DND-41 (cell line): Measurements from ENCODE around the gene MAP4.

Experiments used
- ATAC-seq: fragments of 200-7000 bp; cut with Tn5 transposase; 3 replicates; pipeline ENCODE4 v1.9.1; 2021; ENCODE audit warnings: low read depth; ENCODE audit not compliant: insufficient read depth
- DNase-seq: peaks from one replicate; pipeline ENCODE4 v3.0.0-alpha.2; 2020
- H2AFZ ChIP-seq: 2 replicates; pipeline ENCODE4 v1.6.0; 2012; ENCODE audit warnings: low read depth, low read length
- H3K27ac ChIP-seq: 2 replicates; pipeline ENCODE4 v1.5.1; 2012; ENCODE audit warnings: low read length, inconsistent platforms
- H3K27me3 ChIP-seq: fragments of 200-600 bp; sonication (generic); 2 replicates; pipeline ENCODE4 v1.6.0; 2012; ENCODE audit warnings: low read length, mild to moderate bottlenecking, inconsistent platforms; ENCODE audit not compliant: insufficient read depth, poor library complexity
- H3K36me3 ChIP-seq: 2 replicates; pipeline ENCODE4 v1.5.1; 2012; ENCODE audit warnings: low read length, inconsistent platforms; ENCODE audit not compliant: insufficient read depth
- H3K4me1 ChIP-seq: 2 replicates; pipeline ENCODE4 v1.5.1; 2012; ENCODE audit warnings: mild to moderate bottlenecking, low read length; ENCODE audit not compliant: insufficient read depth
- H3K4me2 ChIP-seq: 2 replicates; pipeline ENCODE4 v1.6.0; 2012; ENCODE audit warnings: mild to moderate bottlenecking, moderate library complexity, low read length, inconsistent platforms; ENCODE audit not compliant: insufficient read depth
- H3K4me3 ChIP-seq, 2 experiments: fragments of 200-600 bp in 1 of 2; shearing (Covaris generic) in 1 of 2; 2 replicates each; pipeline ENCODE4 v1.5.1; 2012 to 2016; ENCODE audit warnings: inconsistent platforms in 2 of 2, low read length in 2 of 2, mild to moderate bottlenecking in 2 of 2, low read depth in 1 of 2, moderate library complexity in 1 of 2
- H3K79me2 ChIP-seq: 2 replicates; pipeline ENCODE4 v1.6.0; 2012; ENCODE audit warnings: low read length, inconsistent platforms; ENCODE audit not compliant: insufficient read depth
- H3K9ac ChIP-seq: 2 replicates; pipeline ENCODE4 v1.6.0; 2012; ENCODE audit warnings: low read depth, mild to moderate bottlenecking, inconsistent platforms, low read length, moderate library complexity
- H3K9me3 ChIP-seq: 2 replicates; pipeline ENCODE4 v1.5.1; 2012; ENCODE audit warnings: low read length, moderate library complexity, mild to moderate bottlenecking, inconsistent platforms; ENCODE audit not compliant: insufficient read depth, severe bottlenecking
- H4K20me1 ChIP-seq: 2 replicates; pipeline ENCODE4 v1.6.0; 2012; ENCODE audit warnings: low read length; ENCODE audit not compliant: insufficient read depth
- CTCF ChIP-seq: IDR thresholded peaks from 2 replicates; pipeline ENCODE4 v1.5.1; 2012; ENCODE audit warnings: borderline replicate concordance, low read length, moderate library complexity, mild to moderate bottlenecking; ENCODE audit not compliant: poor library complexity, severe bottlenecking; ENCODE audit errors: extremely low read depth
- EZH2 ChIP-seq: IDR thresholded peaks from 3 replicates; pipeline ENCODE4 v1.6.1; 2012; ENCODE audit warnings: borderline replicate concordance, low read depth, mild to moderate bottlenecking, moderate library complexity, low read length, inconsistent platforms; ENCODE audit not compliant: severe bottlenecking

MAP4 gene

GRCh38 chr3:47891613-47892005 is 124.6 kb downstream of the MAP4 start:
- no peak overlapping the region for H3K27ac ChIP-seq
- no peaks in the 10 kb centered on the region for H3K27me3 ChIP-seq
- no peak overlapping the region for H2AFZ ChIP-seq
- H3K4me1 ChIP-seq = no peaks in the 10 kb centered on the region
- no peak for DNase-seq
- H3K9me3 ChIP-seq = no peaks in the 10 kb centered on the region
- no peak overlapping the region for H3K9ac ChIP-seq
- H3K4me3 ChIP-seq = no peak overlapping the region
- no peak for ATAC-seq
- H3K4me2 ChIP-seq = no peak overlapping the region
- H3K79me2 ChIP-seq = no peaks in the 10 kb centered on the region
- H3K36me3 ChIP-seq = peaks cover 15% of the 10 kb centered on the region
- TF ChIP-seq CTCF = no peak
- TF ChIP-seq EZH2 = no peak
- no peaks in the 10 kb centered on the region for H4K20me1 ChIP-seq

DNA sequence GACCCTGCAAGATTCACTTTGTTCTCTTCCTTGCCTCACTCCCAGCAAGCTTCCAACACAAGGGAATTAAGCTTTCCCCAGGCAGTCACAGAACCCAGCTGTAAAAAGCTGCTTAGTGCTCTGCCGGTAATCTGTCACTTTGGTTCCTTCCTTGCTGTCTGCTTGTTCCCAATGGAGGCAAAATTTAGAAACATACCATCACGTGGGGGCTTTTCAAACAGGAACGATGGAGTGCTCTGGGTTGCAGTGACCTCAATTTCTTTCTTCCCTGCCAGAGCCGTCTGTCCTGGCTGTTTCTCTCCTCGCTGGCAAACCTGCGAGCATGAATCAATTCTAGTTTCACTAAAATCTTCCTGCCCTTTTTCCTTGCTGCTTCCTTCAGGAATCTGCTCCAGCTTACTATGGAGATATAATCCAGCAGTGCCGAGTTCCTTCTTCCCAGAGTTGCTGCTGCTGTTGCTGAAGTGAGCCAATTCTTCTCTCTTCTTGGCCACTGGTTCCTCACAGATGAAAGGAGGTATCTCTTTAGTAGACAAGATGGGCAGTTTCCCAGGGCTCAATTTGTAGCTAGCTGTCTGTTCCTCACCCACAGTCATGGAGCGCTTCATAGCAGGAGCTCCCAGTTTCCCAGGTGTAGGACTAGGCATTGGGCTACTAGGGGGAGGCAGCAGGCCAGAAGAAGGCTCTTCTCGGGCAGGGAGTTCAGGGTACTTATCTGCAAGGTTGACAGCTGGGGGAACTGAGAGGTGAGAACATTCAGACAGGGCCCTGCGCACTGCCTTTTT is 125.2 kb downstream of the MAP4 start:
- Histone ChIP-seq H3K4me2 (no peak overlapping the region), H3K36me3 (peaks cover 15% of the 10 kb centered on the region), H3K9ac (no peak overlapping the region), H3K27ac (no peak overlapping the region), H4K20me1 (no peaks in the 10 kb centered on the region), H3K4me1 (no peaks in the 10 kb centered on the region), H3K79me2 (no peaks in the 10 kb centered on the region), H3K9me3 (no peaks in the 10 kb centered on the region), H2AFZ (no peak overlapping the region), H3K27me3 (no peaks in the 10 kb centered on the region), H3K4me3 (no peak overlapping the region)
- ATAC-seq = no peak
- DNase-seq = no peak
- no peak for TF ChIP-seq EZH2
- TF ChIP-seq CTCF = no peak

GRCh38 chr3:47890126-47890827 is 125.9 kb downstream of the MAP4 start:
- Histone ChIP-seq H3K4me2 (no peak overlapping the region), H2AFZ (no peak overlapping the region), H3K9ac (no peak overlapping the region), H3K4me3 (no peak overlapping the region), H3K79me2 (no peaks in the 10 kb centered on the region), H4K20me1 (no peaks in the 10 kb centered on the region), H3K36me3 (peaks cover 15% of the 10 kb centered on the region), H3K4me1 (no peaks in the 10 kb centered on the region), H3K9me3 (no peaks in the 10 kb centered on the region), H3K27me3 (no peaks in the 10 kb centered on the region), H3K27ac (no peak overlapping the region)
- TF ChIP-seq CTCF (no peak), EZH2 (no peak)
- ATAC-seq (no peak), DNase-seq (no peak)
